GM21825 (cell line): ENCODE measurements around the gene ZNF322.

Experiments
- ATAC-seq: cut with Tn5 transposase; IDR thresholded peaks from one replicate; pipeline ENCODE4 v1.9.1; 2021; ENCODE audit warnings: mild to moderate bottlenecking, moderate library complexity; ENCODE audit not compliant: unreplicated experiment

Gene ZNF322

DNA sequence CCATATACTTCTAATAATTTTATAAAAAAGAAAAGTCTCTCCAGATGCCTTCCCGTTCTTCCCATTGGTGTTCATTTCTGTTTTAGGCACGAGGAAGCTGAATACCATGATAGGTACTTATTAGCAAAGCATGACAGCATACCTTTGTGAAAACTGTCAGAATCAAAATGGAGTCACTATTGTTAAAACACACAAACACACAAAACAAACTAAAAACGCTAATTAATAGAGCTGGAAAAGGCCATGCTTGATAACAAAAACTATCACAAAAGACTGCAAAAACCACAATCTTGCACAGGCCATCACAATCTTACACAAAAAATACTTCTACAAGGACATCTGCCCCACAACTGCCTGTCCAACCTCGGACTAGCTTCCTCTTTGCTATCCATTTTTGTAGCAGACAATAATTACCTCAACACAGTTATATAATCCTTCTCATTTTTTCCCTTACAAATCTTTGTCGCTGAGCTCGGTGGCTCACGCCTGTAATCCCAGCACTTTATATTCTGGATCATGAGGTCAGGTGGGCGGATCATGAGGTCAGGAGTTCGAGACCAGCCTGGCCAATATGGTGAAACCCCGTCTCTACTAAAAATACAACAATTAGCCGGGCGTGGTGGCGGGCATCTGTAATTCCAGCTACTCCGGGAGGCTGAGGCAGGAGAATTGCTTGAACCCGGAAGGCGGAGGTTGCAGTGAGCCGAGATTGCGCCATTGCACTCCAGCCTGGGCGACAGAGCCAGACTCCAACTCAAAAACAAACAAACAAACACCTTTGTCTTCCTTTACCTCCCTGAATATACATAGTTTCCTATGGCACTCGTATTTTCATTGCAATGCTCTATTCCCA lies 66.0 kb downstream of the ZNF322 start:
- ATAC-seq, result no peak

DNA sequence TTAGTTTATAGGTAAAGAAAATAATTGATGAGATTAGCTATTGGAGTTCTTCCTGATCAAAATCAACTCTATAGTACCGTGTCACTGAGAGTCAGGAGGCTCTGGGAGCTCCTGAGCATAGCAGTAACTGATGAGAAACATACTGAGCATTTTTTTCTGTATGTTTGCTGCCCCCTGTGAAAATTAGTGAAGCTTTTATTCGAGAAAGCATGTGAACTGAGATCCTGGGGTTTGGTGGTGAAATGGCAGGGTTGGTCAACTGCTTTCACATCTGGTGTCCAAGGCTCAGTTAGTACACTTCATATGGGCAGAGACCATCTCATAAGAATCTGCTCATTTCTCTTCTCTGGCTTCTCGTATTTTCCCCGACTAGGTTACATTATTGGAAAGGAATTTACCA lies 66.9 kb downstream of the ZNF322 start:
- no peak for ATAC-seq

DNA sequence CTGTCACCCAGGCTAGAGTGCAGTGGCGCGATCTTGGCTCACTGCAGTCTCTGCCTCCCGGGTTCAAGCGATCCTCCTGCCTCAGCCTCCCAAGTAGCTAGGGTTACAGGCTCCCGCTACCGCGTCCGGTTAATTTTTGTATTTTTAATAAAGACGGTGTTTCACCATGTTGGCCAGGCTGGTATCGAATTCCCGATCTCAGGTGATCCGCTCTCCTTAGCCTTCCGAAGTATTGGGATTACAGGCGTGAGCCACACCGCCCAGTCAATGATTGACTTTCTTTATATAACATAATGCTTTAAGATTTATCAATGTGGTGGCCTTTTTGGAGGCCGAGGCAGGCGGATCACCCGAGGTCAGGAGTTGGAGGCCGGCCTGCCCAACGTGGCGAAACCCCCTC lies 70.6 kb downstream of the ZNF322 start:
- ATAC-seq, result no peak
